HepG2 (cell line): ENCODE results near the gene NOL4L. TPM values are rescaled to one million over a fixed set of nuclear protein-coding genes. Genes with fewer than 3 reads are reported as not detected.

Experiments
- ATM ChIP-seq: fragments of 450-650 bp; IDR thresholded peaks from 2 replicates; pipeline ENCODE4 v1.7.1; 2017; ENCODE audit warnings: mild to moderate bottlenecking, borderline replicate concordance
- GATAD2A ChIP-seq: IDR thresholded peaks from 2 replicates; pipeline ENCODE4 v1.6.1; 2016
- GLI4 ChIP-seq: sonication (generic); formaldehyde crosslinking; IDR thresholded peaks from 2 replicates; pipeline ENCODE4 v1.5.1; 2020; ENCODE audit warnings: missing genetic modification reagents, mild to moderate bottlenecking, moderate library complexity, borderline replicate concordance
- NFAT5 ChIP-seq: sonication (generic); formaldehyde crosslinking; IDR thresholded peaks from 2 replicates; pipeline ENCODE4 v1.4.0; 2020; ENCODE audit warnings: missing genetic modification reagents
- PAXIP1 ChIP-seq: sonication (generic); formaldehyde crosslinking; conservative IDR thresholded peaks from 2 replicates; pipeline ENCODE4 v1.4.0; 2020; ENCODE audit warnings: mild to moderate bottlenecking, missing genetic modification reagents, moderate library complexity
- REST ChIP-seq, 2 experiments: IDR thresholded peaks; 2 replicates each; pipeline ENCODE4 v1.6.1; 2011 to 2012; ENCODE audit warnings: low read length in 2 of 2, borderline replicate concordance in 1 of 2, low read depth in 1 of 2, mild to moderate bottlenecking in 1 of 2, moderate library complexity in 1 of 2
- SRY ChIP-seq: sonication (generic); formaldehyde crosslinking; IDR thresholded peaks from 2 replicates; pipeline ENCODE4 v1.8.0; 2022; ENCODE audit warnings: mild to moderate bottlenecking, missing genetic modification reagents
- TIGD3 ChIP-seq: sonication (generic); formaldehyde crosslinking; IDR thresholded peaks from 2 replicates; pipeline ENCODE4 v1.5.1; 2020; ENCODE audit warnings: mild to moderate bottlenecking, missing genetic modification reagents, borderline replicate concordance
- TOE1 ChIP-seq: sonication (generic); formaldehyde crosslinking; IDR thresholded peaks from 2 replicates; pipeline ENCODE4 v1.4.0; 2020; ENCODE audit warnings: mild to moderate bottlenecking, missing genetic modification reagents
- ZFP36 ChIP-seq: fragments of 150-350 bp; IDR thresholded peaks from 2 replicates; pipeline ENCODE4 v1.6.1; 2018; ENCODE audit warnings: borderline replicate concordance, low read length, low read depth; ENCODE audit not compliant: partially characterized antibody
- ZNF136 ChIP-seq: sonication (generic); formaldehyde crosslinking; IDR thresholded peaks from 2 replicates; pipeline ENCODE4 v1.8.1; 2022; ENCODE audit warnings: low read depth, mild to moderate bottlenecking, moderate library complexity, missing genetic modification reagents
- ZNF20 ChIP-seq: sonication (generic); formaldehyde crosslinking; IDR thresholded peaks from 2 replicates; pipeline ENCODE4 v1.4.0; 2020; ENCODE audit warnings: mild to moderate bottlenecking, moderate library complexity, missing genetic modification reagents
- ZNF30 ChIP-seq: sonication (generic); formaldehyde crosslinking; IDR thresholded peaks from 2 replicates; pipeline ENCODE4 v1.5.0; 2020; ENCODE audit warnings: mild to moderate bottlenecking, missing genetic modification reagents
- ZNF598 ChIP-seq: sonication (generic); formaldehyde crosslinking; IDR thresholded peaks from 2 replicates; pipeline ENCODE4 v1.5.1; 2020; ENCODE audit warnings: mild to moderate bottlenecking, missing genetic modification reagents, borderline replicate concordance
- polyA plus RNA-seq, 8 experiments: library from polyadenylated mRNA; depleted of rRNA in 3 of 8; stranded (reverse) in 7 of 8; unstranded in 1 of 8; fragments of >200 nt; fragmentation: Illumina TruSeq in 4 of 8; extraction: Trizol in 4 of 8; gene quantifications; 2 replicates each; pipeline versions ENCODE4 v1.2.1 to v1.2.3, GENCODE V29; 2011 to 2016; ENCODE audit warnings: low read depth in 4 of 8, missing spikeins in 1 of 8, mixed read lengths in 1 of 8; ENCODE audit not compliant: insufficient read depth in 1 of 8
- total RNA-seq, 5 experiments: library from RNA; depleted of rRNA; stranded (reverse); fragments of >200 nt; fragmentation: Illumina TruSeq; extraction: Trizol; gene quantifications; 2 replicates each; pipeline ENCODE4 v1.2.3, GENCODE V29; 2016; ENCODE audit warnings: low read depth in 1 of 5

The NOL4L gene
- total and polyA plus RNA-seq, 2 of the 13 experiments (the other 11 are each of a cell fraction or from before 2014, with no cell fraction given) = 16.6 to 35.4 TPM

GRCh38 chr20:32543570-32544259, 41.4 kb downstream of the NOL4L start (continued):
- TF ChIP-seq PAXIP1 (CRISPR knock-in tag) = peak; percentile 99
- peak; percentile 81; the same call in 1 of the 2 replicates for TF ChIP-seq NFAT5 (CRISPR knock-in tag)
- no peak; the same call in 1 of the 2 replicates for TF ChIP-seq ZNF20
- TF ChIP-seq REST (IDR thresholded peaks at IDR 0.05; ENCODE audit: borderline replicate concordance in 1 of 2, low read depth in 1 of 2, low read length in 2 of 2) = peak in 1 of 2 experiments; percentile 75; a peak in 2 of 4 replicates
- peak; percentile 49; the same call in 1 of the 2 replicates for TF ChIP-seq ZNF136 (CRISPR knock-in tag)
- TF ChIP-seq ZNF30 = peak; percentile 36; the same call in 1 of the 2 replicates
- peak; percentile 85; the same call in 1 of the 2 replicates for TF ChIP-seq ZNF598
- no peak for TF ChIP-seq ZFP36
- TF ChIP-seq SRY (CRISPR knock-in tag) = peak; percentile 88
- TF ChIP-seq TIGD3 = no peak
- peak; percentile 58; the same call in 1 of the 2 replicates for TF ChIP-seq TOE1
- TF ChIP-seq GATAD2A (CRISPR knock-in tag) = peak; percentile 100
- peak; percentile 94; the same call in 1 of the 2 replicates for TF ChIP-seq GLI4 (CRISPR knock-in tag)
- TF ChIP-seq ATM = no peak
